ENCODE measurements around the gene GPR62.

DNA sequence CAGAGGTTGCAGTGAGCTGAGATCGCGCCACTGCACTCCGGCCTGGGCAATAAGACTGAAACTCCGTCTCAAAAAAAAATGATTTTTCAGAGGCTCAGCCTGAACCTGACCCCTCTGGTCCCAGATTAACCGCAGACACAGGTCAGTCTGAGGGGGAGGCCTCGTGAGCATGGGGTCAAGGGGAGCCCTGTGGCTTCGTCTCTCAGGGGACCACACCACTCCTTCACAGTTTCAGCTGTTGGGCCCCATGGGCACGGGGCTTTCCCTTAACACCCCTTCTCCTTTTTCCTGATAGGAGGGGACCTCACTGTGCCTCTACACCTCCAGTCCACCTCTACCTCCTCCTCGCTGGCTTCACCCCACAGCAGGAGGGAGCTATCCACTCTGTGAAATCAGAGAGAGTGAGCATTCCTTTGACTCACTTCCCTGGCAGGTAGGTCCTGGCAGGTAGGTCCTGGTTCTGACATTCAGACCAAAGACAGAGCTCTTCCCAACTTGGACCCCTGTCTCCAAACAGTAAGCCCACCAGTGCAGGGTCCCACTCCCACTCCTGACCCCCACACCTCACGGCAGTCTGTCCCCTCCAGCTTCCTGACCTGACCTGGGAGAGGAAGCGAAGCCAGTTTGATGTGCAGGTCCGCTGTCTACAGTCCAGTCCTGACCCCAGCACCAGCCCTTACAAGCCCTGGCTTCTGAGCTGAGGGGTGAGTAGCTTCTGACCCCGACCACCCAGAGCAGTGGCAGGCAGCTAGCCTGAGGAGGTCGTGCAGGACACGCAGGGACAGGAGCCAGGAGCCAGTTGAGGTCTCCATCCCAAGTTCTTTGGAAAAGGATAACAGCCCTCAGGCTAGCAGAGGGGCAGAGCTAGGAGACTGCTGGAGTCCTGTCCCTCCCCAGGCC, 22.5 kb upstream of the GPR62 start:
- TF ChIP-seq SP2 (IDR thresholded peaks at IDR 0.05; ENCODE audit: low read length) (no peak), ASH2L (IDR thresholded peaks at IDR 0.05; ENCODE audit: low read length) (no peak), POLR2A (IDR thresholded peaks at IDR 0.05; ENCODE audit: control extremely low read depth in 1 of 2, low read depth in 2 of 2, low read length in 2 of 2) (no peak), POLR2AphosphoS5 (IDR thresholded peaks at IDR 0.05; ENCODE audit: low read depth, low read length) (no peak), EZH2 (IDR thresholded peaks at IDR 0.05; ENCODE audit: low read depth, low read length, severe bottlenecking) (no peak)
- TF ChIP-seq, protein P1, sequence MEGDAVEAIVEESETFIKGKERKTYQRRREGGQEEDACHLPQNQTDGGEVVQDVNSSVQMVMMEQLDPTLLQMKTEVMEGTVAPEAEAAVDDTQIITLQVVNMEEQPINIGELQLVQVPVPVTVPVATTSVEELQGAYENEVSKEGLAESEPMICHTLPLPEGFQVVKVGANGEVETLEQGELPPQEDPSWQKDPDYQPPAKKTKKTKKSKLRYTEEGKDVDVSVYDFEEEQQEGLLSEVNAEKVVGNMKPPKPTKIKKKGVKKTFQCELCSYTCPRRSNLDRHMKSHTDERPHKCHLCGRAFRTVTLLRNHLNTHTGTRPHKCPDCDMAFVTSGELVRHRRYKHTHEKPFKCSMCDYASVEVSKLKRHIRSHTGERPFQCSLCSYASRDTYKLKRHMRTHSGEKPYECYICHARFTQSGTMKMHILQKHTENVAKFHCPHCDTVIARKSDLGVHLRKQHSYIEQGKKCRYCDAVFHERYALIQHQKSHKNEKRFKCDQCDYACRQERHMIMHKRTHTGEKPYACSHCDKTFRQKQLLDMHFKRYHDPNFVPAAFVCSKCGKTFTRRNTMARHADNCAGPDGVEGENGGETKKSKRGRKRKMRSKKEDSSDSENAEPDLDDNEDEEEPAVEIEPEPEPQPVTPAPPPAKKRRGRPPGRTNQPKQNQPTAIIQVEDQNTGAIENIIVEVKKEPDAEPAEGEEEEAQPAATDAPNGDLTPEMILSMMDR (IDR thresholded peaks at IDR 0.05; ENCODE audit: control extremely low read depth in 1 of 3, insufficient read depth in 1 of 3, low read depth in 1 of 3, low read length in 3 of 3): no peak

Measured in H1 (cell line).